Measurements from ENCODE around the gene RWDD3.

The RWDD3 gene

GRCh38 chr1:95233737-95234500 lies at the start of gene RWDD3:
TSS of gene RWDD3 (plus strand) at chr1:95234210. CDS start at chr1:95234231, 21 bp downstream.
- no peak for DNase-seq

- DNase-seq: no peak
These were observed 47.9 kb upstream of the RWDD3 start for GRCh38 chr1:95186149-95186548.

DNA sequence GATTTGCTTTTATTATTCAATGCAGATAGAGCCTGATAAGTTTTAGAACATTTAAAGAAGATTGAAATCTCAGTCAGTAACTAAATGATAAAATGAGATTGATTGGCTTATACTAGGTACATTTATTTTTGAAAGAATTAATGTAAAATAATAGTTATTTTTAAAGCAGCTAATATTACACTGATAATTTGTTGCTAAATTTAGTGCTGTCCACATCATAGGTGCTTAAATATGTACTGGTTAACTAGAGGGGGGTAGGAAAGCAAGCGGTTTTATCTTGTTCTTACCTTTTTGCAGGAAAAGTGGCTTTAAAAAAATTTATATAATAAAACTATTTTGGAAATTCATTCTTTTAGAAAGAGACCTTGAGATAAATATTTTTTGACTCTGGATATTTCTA lies 40.4 kb upstream of the RWDD3 start:
- DNase-seq: no peak

DNA sequence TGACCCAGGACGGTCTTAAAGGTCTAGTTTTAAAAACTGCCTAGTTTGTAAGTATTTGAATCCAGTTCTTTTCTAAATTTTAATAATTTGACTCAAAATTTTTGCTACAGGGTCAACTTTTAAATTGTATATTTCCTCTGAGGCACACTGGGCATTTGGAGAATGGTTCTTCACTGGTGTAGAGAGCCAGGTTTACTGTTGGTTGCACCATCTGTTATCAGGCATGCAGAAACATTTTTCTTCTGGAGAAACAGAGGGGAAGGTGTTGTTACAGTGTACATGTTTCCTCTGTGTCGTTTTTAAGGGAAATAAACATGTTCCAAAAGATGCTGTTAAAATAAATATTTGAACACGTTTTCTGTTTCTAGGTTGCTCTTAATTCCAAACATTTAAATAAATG lies 39.0 kb upstream of the RWDD3 start:
- no peak for DNase-seq

DNA sequence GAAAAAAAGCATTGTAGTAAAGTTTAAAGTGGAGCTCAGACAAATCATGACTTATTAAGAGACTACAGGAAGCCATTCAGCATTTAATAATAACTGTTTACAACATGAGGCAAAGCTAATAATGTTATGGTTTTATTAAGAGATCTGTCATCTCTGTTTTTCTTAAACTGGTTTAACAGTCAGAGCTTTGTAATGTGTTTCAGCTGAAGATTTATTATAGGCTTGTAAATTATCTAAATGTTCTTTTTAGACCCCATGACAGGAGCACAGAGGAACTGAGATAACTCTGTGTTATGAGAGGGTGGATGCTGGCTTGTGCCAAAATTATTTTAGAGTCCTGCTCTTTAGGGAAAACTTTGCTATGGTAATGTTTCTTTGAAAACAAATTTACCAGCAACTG lies 38.0 kb upstream of the RWDD3 start:
- DNase-seq: no peak

- no peak for DNase-seq
These were observed 36.3 kb upstream of the RWDD3 start for GRCh38 chr1:95197616-95198252.

GRCh38 chr1:95201905-95202304 lies 32.1 kb upstream of the RWDD3 start:
- no peak for DNase-seq

- no peak for DNase-seq
These were observed 30.0 kb upstream of the RWDD3 start for GRCh38 chr1:95203908-95204437.

DNA sequence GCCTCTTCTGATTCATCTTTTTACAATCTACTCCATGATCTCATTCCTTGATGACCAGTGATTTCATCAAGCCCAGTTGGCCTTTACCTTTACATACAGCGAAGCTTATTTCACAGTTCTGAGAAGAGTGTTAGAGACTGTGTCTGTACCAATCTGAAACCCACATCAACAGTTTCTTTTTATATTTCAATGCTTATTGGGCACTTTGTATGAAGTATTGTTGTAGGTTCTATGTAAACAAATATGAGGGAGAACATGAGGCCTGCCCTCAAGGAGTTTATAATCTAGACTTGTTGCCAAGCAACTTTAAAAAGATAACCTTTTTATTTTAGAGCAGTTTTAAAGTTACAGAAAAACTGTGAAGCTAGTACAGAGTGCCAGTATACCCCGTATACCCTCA lies 27.5 kb upstream of the RWDD3 start:
- DNase-seq: no peak

DNA sequence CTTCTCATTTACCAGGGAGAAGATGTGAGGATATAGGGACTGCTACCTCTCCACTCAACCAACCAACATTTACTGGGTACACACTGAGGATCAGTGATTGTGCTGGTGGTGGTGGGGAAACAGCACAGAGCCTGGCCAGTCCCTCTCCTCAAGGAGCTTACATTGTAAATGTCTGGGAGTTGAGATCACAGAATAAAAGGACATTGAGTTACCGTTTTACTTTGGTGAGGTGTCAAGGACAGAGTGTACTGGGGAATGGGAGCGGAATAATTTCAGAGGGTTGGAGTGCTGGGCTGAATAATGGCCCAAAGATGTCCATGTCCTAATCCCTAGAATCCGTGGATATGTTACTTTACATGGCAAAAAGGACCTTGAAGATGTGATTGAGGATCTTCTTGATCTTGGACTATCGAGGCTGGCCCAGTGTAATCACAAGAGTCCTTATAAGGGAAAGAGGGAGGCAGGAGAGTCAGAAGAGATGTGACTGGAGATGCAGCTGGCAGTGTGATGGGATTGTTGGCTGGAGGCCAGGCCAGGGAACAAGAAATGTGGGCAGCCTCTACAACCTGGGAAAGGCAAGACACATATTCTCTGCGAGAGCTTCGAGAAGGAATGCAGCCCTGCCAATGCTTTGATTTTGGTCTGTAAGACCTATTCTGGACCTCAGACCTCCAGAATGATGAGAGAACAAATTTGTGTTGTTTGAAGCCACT lies 26.6 kb upstream of the RWDD3 start:
- DNase-seq: no peak

GRCh38 chr1:95208876-95209275 lies 25.1 kb upstream of the RWDD3 start:
- no peak for DNase-seq

- DNase-seq: no peak
These were observed 24.7 kb upstream of the RWDD3 start for GRCh38 chr1:95209291-95209690.

DNA sequence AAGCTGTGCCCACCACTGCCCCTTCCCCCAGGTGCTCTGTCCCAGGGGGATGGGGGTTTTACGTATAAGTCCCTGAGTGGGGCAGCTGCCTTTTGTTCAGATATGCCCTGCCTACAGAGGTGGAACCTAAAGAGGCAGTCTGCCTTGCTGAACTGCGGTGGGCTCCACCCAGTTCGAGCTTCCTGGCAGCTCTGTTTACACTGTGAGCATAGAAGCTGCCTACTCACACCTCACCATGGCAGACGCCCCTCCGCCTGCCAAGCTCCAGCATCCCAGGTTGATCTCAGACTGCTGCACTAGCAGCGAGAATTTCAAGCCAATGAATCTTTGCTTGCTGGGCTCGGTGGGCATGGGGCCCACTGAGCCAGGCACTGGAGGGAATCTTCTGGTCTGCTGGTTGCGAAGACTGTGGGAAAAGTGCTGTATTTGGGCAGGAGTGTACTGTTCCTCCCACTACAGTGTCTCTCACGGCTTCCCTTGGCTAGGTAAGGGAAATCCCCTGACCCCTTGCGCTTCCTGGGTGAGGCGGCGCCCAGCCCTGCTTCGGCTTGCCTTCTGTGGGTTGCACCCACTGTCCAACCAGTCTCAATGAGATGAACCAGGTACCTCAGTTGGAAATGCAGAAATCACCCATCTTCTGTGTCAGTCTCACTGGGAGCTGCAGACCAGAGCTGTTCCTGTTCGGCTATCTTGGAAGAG lies 17.6 kb upstream of the RWDD3 start:
- DNase-seq: no peak

DNA sequence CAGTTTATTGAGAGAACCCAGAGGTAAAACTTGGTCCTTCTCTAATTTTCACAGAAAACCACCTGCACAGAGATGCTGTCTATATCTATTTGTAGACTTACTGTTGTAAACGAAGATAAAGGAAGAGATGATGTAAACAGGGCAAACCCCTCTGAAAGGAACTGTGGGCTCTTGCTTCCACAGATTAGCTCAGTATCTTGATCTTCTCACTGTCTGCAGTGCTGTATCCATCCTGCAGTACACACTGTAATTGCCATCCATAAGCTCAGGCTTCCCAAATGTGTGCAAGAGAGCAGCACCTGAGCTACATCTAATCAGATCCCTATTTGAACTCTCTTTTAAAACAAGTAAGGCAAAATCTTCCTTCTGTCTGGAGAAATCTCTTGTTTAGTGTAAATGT lies 16.6 kb upstream of the RWDD3 start:
- DNase-seq: no peak

GRCh38 chr1:95219407-95219806 lies 14.6 kb upstream of the RWDD3 start:
- DNase-seq: no peak

DNA sequence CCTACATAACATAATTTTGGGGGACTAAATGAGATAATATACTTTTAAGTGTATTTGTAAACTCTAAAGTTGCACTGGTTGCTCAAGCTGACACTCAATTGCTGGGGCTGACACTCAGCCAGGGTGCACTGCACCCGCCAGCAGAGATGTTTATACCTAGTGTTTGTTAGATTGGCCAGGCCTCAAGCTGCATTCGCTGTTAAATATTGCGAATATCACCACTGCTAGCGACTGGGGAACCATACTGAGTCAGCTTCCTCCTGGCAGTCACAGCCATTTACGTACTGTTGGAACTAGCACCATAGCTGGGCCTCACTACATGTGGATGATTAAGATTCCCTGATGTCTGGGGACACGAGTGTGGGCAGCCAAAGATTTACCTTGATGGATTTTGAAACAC lies 12.7 kb upstream of the RWDD3 start:
- DNase-seq: no peak

DNA sequence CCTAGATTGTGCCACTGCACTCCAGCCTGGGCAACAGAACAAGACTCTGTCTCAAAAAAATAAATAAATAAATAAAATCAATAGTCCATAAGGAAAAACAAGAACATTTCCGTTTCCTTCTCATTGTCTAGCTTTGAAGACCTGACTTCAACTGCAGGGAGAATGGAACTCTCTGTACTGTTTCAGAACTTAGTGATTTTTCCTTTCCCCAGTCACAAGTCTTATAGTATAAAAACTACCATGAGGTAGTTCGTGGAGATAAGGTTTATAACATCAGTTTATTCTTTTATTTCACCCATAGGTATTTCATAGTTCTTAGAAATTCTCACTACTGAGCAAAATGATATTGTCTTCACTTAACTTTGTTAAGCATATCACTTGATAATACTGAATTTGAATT lies 11.4 kb upstream of the RWDD3 start:
- no peak for DNase-seq

DNA sequence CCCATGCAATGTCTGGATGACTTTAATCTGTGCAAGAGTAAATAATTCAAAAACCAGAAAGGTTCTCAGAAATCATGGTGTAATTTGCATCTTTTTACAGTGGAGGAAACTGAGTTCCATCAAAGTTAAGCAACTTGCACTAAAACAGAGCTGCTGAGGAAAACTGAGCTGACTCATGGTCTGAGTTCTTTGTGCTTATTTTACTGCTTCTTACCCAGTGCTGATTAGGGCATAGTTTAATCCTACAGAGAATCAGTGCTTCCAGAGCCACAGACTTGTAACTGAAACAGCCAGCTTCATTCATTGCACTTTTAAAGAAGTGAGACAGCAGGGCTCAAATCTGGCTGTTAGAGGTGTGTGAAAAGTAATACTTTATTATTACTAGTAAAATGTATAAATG lies 10.9 kb upstream of the RWDD3 start:
- no peak for DNase-seq

- no peak for DNase-seq
These were observed 7.0 kb upstream of the RWDD3 start for GRCh38 chr1:95226781-95227660.

- no peak for DNase-seq
These were observed 5.0 kb upstream of the RWDD3 start for GRCh38 chr1:95229037-95229436.

DNA sequence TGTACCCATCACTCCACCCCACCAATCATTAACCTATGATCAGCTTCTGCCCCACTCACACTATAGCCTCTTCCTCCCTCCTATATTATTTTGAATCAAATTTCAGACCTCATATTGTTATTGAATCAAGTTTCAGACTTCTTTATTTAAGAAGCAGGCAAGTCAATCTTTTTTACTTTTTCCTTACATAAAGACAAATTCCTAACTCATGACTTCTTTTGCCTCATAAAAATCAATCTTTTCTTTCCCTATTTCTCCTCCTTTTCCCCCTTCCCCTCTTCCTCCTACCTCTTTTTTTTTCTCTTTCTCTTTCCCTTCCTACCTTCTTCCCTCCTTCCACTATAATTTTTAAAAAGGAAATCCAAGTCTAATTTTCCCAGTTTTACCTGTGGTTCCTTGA lies 4.3 kb upstream of the RWDD3 start:
- no peak for DNase-seq

GRCh38 chr1:95230256-95230655 lies 3.8 kb upstream of the RWDD3 start:
- DNase-seq: no peak

Measured in NCI-H1436 treated with DMSO at 0.1 percent for 48 hours (cell line).